HEK293T (cell line): ENCODE results near the gene PTPRA.

Experiments used
- ARNT ChIP-seq: fragments of 450-650 bp; IDR thresholded peaks from 2 replicates; pipeline ENCODE4 v1.6.1; 2017; ENCODE audit warnings: mild to moderate bottlenecking
- CTBP1 ChIP-seq: fragments of 450-650 bp; IDR thresholded peaks from 2 replicates; pipeline ENCODE4 v1.6.1; 2016; ENCODE audit warnings: borderline replicate concordance
- FOXA1 ChIP-seq: fragments of 450-650 bp; IDR thresholded peaks from 2 replicates; pipeline ENCODE4 v1.6.1; 2016; ENCODE audit warnings: mild to moderate bottlenecking
- FOXK2 ChIP-seq: fragments of 450-650 bp; IDR thresholded peaks from 2 replicates; pipeline ENCODE4 v1.6.1; 2016; ENCODE audit warnings: mild to moderate bottlenecking
- HDGF ChIP-seq: fragments of 450-650 bp; IDR thresholded peaks from 2 replicates; pipeline ENCODE4 v1.6.1; 2017; ENCODE audit warnings: antibody characterized with exemption, borderline replicate concordance
- PKNOX1 ChIP-seq: fragments of 450-650 bp; IDR thresholded peaks from 2 replicates; pipeline ENCODE4 v1.6.1; 2016
- SP1 ChIP-seq: fragments of 450-650 bp; IDR thresholded peaks from 2 replicates; pipeline ENCODE4 v1.6.1; 2017
- SUZ12 ChIP-seq: fragments of 450-650 bp; IDR thresholded peaks from 2 replicates; pipeline ENCODE4 v1.6.1; 2016; ENCODE audit warnings: mild to moderate bottlenecking
- TARDBP ChIP-seq: fragments of 450-650 bp; IDR thresholded peaks from 2 replicates; pipeline ENCODE4 v1.6.1; 2016
- ZNF384 ChIP-seq: fragments of 450-650 bp; IDR thresholded peaks from 2 replicates; pipeline ENCODE4 v1.6.1; 2016

- no peak for TF ChIP-seq FOXK2
- TF ChIP-seq SP1 = no peak
- no peak for TF ChIP-seq HDGF
- no peak for TF ChIP-seq FOXA1
- no peak for TF ChIP-seq TARDBP
- no peak for TF ChIP-seq CTBP1
- no peak for TF ChIP-seq ZNF384
- TF ChIP-seq PKNOX1 = no peak
- no peak for TF ChIP-seq SUZ12
- no peak for TF ChIP-seq ARNT
These were observed 204.4 kb downstream of the PTPRA start for GRCh38 chr20:3077618-3078134.
